Caki2 (cell line): ENCODE data around the gene KCNJ16. TPM values are rescaled to one million over a fixed set of nuclear protein-coding genes. Genes with fewer than 3 reads are reported as not detected.

Experiments used
- DNase-seq: peaks from one replicate; pipeline ENCODE4 v3.0.0-alpha.2; 2015; ENCODE audit warnings: low read depth
- in situ Hi-C: cut with HindIII; loops from 2 replicates; pipeline ENCODE4 v1.10.0; 2016; ENCODE audit warnings: low sequenced_read_pairs, low pct_unique_long_range_greater_than_20kb, mixed read lengths
- total RNA-seq: library from RNA; depleted of rRNA; stranded (reverse); fragments of >200 nt; shearing (Covaris generic); gene quantifications from 2 replicates; pipeline ENCODE4 v1.2.3, GENCODE V29; 2014; ENCODE audit warnings: low replicate concordance; rRNA removed

The KCNJ16 gene
- total RNA-seq, 1 experiment from 2014 or later, result 38.1 TPM

GRCh38 chr17:70181376-70181775 lies 106.4 kb downstream of the KCNJ16 start:
- in situ Hi-C loops, result no loop called here
- no peak for DNase-seq

DNA sequence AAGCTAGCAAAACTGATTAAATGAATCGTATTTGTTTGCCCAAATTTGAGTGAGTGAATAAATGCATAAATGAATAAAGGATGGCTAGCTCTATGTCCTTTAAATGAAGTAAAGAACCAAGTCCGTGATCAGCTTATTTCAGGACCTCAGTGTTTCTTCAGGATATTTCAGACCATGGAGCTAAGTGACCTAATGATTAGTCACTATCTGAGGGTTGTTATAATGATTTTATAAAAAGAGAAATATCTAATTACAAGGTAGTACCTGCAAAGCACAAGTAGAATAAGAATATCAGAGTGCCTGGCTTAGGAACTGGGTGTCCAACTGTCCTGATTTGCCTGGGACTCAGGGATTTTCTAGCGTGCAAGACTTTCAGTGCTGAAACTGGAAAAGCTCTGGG lies 106.8 kb downstream of the KCNJ16 start:
- no peak for DNase-seq
- in situ Hi-C loops, result no loop called here

GRCh38 chr17:70183508-70183907 lies 108.5 kb downstream of the KCNJ16 start:
- DNase-seq, result no peak
- in situ Hi-C loops, result no loop called here

- DNase-seq, result no peak
- in situ Hi-C loops, result no loop called here
Observed at GRCh38 chr17:70184207-70184606, 109.2 kb downstream of the KCNJ16 start.

DNA sequence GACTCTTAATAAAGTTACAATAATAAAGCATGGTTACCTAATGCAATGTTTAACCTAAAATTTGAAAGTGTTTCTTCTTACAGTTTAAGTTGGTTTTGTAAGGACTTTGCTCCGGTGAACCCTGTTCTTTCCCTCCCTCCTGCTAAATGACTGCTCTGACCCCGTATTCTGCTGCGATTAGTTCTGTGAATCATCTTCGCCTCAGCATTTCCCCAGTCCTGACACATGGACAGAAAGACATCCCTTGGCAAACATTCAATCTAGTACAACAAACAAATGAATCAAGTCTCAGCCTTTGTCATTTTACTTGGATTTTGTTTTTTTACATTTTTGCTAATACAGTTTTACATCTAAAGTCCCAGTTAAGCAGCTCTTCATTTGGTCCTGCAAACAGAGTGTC lies 109.7 kb downstream of the KCNJ16 start:
- no peak for DNase-seq
- in situ Hi-C loops, result no loop called here

Other genes with a start within 250 kb of the KCNJ16 start
- gene KCNJ2, start 94.3 kb downstream of the KCNJ16 start, total RNA-seq, result 2.4 and 3.6 TPM in 2 replicates